Prostate gland (tissue), 2 donors: ENCODE results near the gene AGPS. TPM values are rescaled to one million over a fixed set of nuclear protein-coding genes. Genes with fewer than 3 reads are reported as not detected.

Experiments
- DNase-seq: peaks from one replicate; pipeline ENCODE4 v3.0.0-alpha.2; 2019; ENCODE audit warnings: low spot score
- H3K27ac ChIP-seq, 2 donors: fragments of 200-600 bp; sonication (generic); 2 replicates each; pipeline ENCODE4 v1.5.1; 2017 to 2019
- H3K27me3 ChIP-seq: fragments of 200-600 bp; sonication (generic); replicated peaks from 2 replicates; pipeline ENCODE4 v1.5.1; 2019; ENCODE audit not compliant: insufficient read depth
- H3K36me3 ChIP-seq, 2 donors: fragments of 200-600 bp; sonication (generic); 1 replicate in 1 of 2; 2 replicates in 1 of 2; pipeline versions ENCODE4 v1.5.1 to v1.8.1; 2017 to 2019
- H3K4me1 ChIP-seq: fragments of 200-600 bp; sonication (generic); replicated peaks from 2 replicates; pipeline ENCODE4 v1.5.1; 2019
- H3K4me3 ChIP-seq, 2 donors: fragments of 200-600 bp; sonication (generic); 2 replicates each; pipeline ENCODE4 v1.5.1; 2017 to 2019
- H3K9me3 ChIP-seq: fragments of 200-600 bp; sonication (generic); 2 replicates; pipeline ENCODE4 v1.5.1; 2017
- CTCF ChIP-seq, 4 experiments: fragments of 200-600 bp in 2 of 4; fragments of 450-650 bp in 2 of 4; sonication (generic) in 2 of 4; IDR thresholded peaks; 1 replicate in 3 of 4; 2 replicates in 1 of 4; pipeline ENCODE4 v1.5.1; 2016 to 2019; ENCODE audit warnings: antibody characterized with exemption in 4 of 4, mild to moderate bottlenecking in 2 of 4, moderate library complexity in 2 of 4
- POLR2A ChIP-seq: fragments of 450-650 bp; IDR thresholded peaks from one replicate; pipeline ENCODE4 v1.6.1; 2016; ENCODE audit warnings: antibody characterized with exemption, mild to moderate bottlenecking
- POLR2AphosphoS5 ChIP-seq: sonication (generic); formaldehyde crosslinking; IDR thresholded peaks from one replicate; pipeline ENCODE4 v1.6.1; 2017; ENCODE audit warnings: antibody characterized with exemption
- WGBS: methylation state at CpG from one replicate; pipeline ENCODE4 v1.1.5; 2018; 5-methylcytosine and 5-hydroxymethylcytosine counted together
- intact Hi-C: fragments of 100-400 bp; cut with DNase I; formaldehyde crosslinking; loops from one replicate; pipeline ENCODE4 v1.14.2; 2022
- total RNA-seq, 2 donors: library from RNA; depleted of rRNA; stranded (reverse); fragments of >200 nt; gene quantifications; one replicate each; pipeline ENCODE4 v1.1.0, GENCODE V29; 2016

The AGPS gene
- total RNA-seq, 2 donors from 2014 or later = 17.2 to 50.3 TPM

- H3K4me3 ChIP-seq = no peak overlapping the region
- TF ChIP-seq CTCF (IDR thresholded peaks at IDR 0.05) (no peak), POLR2A (no peak), POLR2AphosphoS5 (no peak)
- no peaks in the 10 kb centered on the region for H3K9me3 ChIP-seq
- 88% methylated on average over 1 of the region's 1 CpG for WGBS
- H3K4me1 ChIP-seq = no peaks in the 10 kb centered on the region
- no peak overlapping the region for H3K27ac ChIP-seq
- H3K27me3 ChIP-seq = no peaks in the 10 kb centered on the region
- intact Hi-C loops = no loop called here
- no peaks in the 10 kb centered on the region for H3K36me3 ChIP-seq
- DNase-seq = no peak
Observed at GRCh38 chr2:177557794-177558193, 165.2 kb downstream of the AGPS start.

- Histone ChIP-seq H3K36me3 (no peaks in the 10 kb centered on the region), H3K9me3 (no peaks in the 10 kb centered on the region), H3K27ac (no peak overlapping the region), H3K4me3 (no peak overlapping the region), H3K4me1 (no peaks in the 10 kb centered on the region), H3K27me3 (no peaks in the 10 kb centered on the region)
- TF ChIP-seq CTCF (IDR thresholded peaks at IDR 0.05) (no peak), POLR2A (no peak), POLR2AphosphoS5 (no peak)
- DNase-seq = no peak
- intact Hi-C loops = no loop called here
- WGBS = 91% methylated on average over 2 of the region's 2 CpGs
Observed at GRCh38 chr2:177559638-177560037, 167.1 kb downstream of the AGPS start.

- no peaks in the 10 kb centered on the region for H3K27me3 ChIP-seq
Observed at GRCh38 chr2:177568390-177568789, 175.8 kb downstream of the AGPS start.

GRCh38 chr2:177568893-177569292, 176.3 kb downstream of the AGPS start:
- TF ChIP-seq POLR2AphosphoS5 = no peak
- TF ChIP-seq POLR2A = no peak
- TF ChIP-seq CTCF (IDR thresholded peaks at IDR 0.05) = no peak
- Histone ChIP-seq H3K4me1 (no peaks in the 10 kb centered on the region), H3K4me3 (no peak overlapping the region), H3K27me3 (no peaks in the 10 kb centered on the region), H3K9me3 (no peaks in the 10 kb centered on the region), H3K36me3 (no peaks in the 10 kb centered on the region), H3K27ac (no peak overlapping the region)
- intact Hi-C loops = no loop called here
- no peak for DNase-seq
- 58% methylated on average over 5 of the region's 5 CpGs for WGBS

More at GRCh38 chr2:177568390-177568789, 175.8 kb downstream of the AGPS start:
- Histone ChIP-seq H3K9me3 (no peaks in the 10 kb centered on the region), H3K27ac (no peak overlapping the region), H3K4me3 (no peak overlapping the region), H3K36me3 (no peaks in the 10 kb centered on the region), H3K4me1 (no peaks in the 10 kb centered on the region)
- 61% methylated on average over 1 of the region's 1 CpG for WGBS
- DNase-seq = no peak
- intact Hi-C loops = no loop called here
- TF ChIP-seq POLR2AphosphoS5 (no peak), CTCF (IDR thresholded peaks at IDR 0.05) (no peak), POLR2A (no peak)

- DNase-seq = no peak
- Histone ChIP-seq H3K27ac (no peak overlapping the region), H3K27me3 (no peaks in the 10 kb centered on the region), H3K36me3 (no peaks in the 10 kb centered on the region), H3K9me3 (no peaks in the 10 kb centered on the region), H3K4me1 (no peaks in the 10 kb centered on the region), H3K4me3 (no peak overlapping the region)
- intact Hi-C loops = no loop called here
- TF ChIP-seq POLR2AphosphoS5 = no peak
- no peak for TF ChIP-seq POLR2A
- TF ChIP-seq CTCF (IDR thresholded peaks at IDR 0.05) = no peak
- WGBS = 29% methylated on average over 2 of the region's 2 CpGs
Observed at GRCh38 chr2:177572236-177572671, 179.7 kb downstream of the AGPS start.
